NCI-H748 treated with DMSO at 0.1 percent for 48 hours (cell line): ENCODE results near the gene ARHGAP44.

ENCODE experiments used
- DNase-seq: peaks from one replicate; lab custom pipeline; 2025; lab: John Stamatoyannopoulos, UW

Gene ARHGAP44, protein sequence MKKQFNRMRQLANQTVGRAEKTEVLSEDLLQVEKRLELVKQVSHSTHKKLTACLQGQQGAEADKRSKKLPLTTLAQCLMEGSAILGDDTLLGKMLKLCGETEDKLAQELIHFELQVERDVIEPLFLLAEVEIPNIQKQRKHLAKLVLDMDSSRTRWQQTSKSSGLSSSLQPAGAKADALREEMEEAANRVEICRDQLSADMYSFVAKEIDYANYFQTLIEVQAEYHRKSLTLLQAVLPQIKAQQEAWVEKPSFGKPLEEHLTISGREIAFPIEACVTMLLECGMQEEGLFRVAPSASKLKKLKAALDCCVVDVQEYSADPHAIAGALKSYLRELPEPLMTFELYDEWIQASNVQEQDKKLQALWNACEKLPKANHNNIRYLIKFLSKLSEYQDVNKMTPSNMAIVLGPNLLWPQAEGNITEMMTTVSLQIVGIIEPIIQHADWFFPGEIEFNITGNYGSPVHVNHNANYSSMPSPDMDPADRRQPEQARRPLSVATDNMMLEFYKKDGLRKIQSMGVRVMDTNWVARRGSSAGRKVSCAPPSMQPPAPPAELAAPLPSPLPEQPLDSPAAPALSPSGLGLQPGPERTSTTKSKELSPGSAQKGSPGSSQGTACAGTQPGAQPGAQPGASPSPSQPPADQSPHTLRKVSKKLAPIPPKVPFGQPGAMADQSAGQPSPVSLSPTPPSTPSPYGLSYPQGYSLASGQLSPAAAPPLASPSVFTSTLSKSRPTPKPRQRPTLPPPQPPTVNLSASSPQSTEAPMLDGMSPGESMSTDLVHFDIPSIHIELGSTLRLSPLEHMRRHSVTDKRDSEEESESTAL

DNA sequence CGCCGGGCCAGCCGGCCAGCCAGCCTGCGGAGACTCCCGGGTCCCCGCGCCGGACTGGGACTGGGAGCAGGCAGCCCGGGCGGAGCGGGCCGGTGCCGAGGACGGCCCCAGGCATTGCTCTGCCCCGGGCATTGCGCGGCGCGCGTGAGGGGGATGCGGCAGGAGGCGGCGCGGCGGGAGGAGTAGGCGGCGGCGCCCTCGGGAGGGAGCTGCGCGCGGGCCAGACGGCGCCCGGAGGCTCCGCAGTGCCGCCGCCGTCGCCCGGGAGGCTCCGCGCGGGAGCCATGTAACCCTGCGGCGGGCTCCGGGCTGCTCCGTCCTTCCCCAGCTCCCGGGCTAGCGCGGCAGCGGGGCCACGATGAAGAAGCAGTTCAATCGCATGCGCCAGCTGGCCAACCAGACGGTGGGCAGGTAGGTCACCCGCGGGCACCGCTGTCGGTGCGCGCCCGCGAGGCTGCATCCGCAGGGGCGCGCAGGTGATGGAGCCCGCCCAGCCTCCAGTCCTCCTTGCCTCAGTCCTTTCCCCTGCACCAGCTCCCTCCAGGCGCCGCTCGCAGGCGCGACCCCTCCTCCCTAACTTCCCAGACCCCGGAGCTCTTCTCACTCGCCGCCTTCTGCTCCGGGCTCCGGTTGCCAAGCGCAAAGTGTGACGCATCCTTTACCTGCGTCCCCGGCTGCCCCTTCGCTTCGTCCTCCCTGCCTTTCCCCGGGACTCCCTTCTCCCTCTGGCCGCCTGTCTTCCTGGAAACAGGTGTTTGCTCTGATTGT lies at the start of gene ARHGAP44:
Gene ARHGAP44, plus strand, starts transcription at position 18 of the 768 bp plus-strand sequence. Its CDS starts 341 bp downstream, at position 359.
- peak; percentile 40 for DNase-seq

DNA sequence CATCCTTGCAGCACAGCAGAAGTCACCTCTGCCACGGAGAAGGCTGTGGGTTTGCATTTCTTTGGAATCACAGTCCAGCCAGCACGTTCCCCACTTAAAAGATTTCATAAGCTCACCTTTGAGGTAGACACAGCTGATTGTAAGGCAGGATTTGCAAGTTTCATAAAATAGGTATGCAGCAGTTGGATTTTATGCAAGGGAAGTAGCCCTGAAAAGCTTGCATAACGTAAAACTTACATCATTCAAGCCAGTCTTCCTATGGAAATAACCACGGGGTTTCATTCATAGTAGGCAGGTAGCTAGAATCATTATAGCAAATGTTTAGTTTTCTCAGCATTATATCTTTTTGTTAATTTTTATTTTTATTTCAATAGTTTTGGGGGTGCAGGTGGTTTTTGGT lies 49.8 kb upstream of the ARHGAP44 start:
- DNase-seq: no peak

DNA sequence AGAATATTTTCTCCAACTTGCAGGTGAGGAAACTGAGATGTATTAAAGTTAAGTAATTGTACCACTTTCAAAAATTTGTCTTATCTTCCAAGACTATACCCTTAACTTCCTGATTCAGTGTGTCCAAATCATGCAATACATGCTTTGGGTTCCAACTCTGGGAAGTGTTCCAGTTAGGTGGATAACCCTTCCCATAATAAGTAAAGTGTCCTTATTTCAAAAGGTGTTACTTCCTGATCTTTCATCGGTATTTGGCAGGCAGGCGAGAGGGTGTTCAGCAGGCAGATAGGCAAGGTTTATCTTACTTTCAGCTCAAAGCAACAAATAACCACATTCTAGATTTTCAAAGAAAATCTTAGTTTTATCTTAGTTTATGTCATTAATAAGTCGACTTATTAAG lies 46.3 kb upstream of the ARHGAP44 start:
- no peak for DNase-seq

DNA sequence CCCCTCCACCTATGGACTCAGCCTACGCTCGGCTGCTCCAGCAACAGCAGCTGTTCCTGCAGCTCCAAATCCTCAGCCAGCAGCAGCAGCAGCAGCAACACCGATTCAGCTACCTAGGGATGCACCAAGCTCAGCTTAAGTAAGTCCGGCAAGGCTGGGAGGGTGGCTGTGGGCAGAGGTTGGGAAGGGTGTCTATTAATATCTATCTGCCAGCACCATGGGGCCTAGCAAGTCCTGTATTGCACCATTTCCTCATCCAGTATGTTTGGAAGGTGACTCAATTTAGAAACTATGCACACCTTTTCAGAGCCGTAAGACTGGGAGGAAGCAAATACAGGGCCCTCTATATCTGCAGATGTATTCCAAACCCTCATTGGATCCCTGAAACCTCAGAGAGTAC lies 45.0 kb upstream of the ARHGAP44 start:
- DNase-seq: no peak

DNA sequence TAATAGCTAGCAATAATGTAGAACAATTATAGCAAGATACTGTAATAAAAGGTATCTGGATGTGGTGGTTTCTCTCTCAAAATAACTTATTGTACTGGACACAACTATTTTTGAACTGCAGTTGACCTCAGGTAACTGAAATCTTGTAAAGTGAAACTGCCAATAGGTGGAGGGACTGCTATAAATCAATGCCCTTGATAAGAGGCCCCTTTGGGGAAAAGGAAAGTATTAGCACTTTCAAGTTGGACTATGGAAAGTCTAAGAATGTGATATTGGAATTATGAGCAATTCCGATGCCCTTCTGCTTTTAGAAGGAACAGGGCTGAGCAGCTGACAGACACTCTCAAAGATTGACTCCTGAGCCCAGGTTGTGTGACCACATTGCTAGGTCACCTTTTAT lies 44.5 kb upstream of the ARHGAP44 start:
- no peak for DNase-seq

DNA sequence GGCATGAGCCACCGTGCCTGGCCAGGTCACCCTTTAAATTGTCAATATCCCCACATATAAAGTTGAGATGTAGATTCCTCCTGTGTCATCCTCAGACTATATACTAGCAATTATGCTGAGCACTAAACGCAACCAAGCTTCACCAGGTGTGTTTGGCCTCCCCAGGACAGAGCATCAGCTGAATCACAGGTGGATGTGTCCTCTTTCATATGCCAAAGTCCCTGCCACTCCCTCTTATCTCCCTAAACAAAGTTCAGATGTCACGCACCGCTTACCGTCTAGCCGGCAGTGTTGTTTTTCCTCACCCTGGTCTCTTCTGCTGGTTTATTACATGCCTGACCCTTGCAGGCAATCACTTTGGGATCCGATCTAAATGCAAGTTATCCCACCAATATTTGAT lies 43.8 kb upstream of the ARHGAP44 start:
- no peak for DNase-seq

DNA sequence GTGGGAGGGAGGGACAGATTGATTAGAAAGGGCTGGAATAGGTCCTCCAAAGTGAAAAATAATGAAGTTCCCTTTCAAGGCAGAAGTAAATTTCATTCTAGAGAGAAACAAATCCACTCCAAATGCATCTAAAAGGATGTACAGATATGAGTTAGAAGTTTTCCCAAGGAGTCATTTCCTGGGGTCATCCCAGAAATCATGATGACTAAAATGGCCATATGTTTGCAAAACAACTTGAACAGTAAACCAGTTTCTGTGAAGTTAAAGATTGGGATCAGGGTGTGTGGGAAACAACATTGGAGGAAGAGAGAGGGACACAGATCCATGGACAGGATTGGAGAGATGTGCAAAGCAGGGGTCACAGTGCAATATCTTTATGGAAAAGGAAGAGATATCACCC lies 32.5 kb upstream of the ARHGAP44 start:
- DNase-seq: no peak

DNA sequence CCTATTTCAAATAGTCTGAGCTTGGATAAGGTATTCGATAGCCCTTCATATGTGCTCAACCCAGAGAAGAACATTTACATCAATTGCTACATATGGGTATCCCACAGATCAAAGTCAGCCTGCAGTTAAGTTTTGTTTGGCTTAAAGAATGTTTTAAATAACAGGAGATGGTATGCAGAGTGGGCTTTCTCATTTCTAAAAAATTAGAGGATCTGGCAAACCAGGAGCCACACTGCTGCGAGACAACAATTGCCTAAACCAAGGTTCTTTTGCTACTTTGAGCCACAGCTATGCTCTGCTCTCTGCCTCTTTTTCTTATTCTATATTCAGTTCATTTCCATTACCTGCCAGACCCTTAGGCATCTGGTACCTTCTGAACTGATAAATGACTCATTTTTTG lies 30.2 kb upstream of the ARHGAP44 start:
- no peak for DNase-seq

DNA sequence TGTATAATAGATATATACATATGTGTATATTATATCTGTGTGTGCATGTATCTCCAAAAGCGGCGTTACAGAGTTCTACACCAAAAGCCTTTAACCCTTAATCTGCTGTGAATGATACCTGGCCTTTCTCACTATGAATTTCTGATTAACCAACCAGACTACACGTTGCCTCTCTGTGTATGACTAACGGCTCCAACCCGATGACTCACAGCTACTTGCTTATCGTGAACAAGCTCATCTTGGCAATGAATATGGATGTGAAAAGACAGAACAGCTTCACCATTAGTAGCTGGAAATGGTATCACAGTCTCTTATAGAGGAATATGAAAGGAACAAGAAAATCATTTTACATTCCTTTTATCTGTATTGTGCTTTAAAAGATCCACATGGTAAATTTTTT lies 23.8 kb upstream of the ARHGAP44 start:
- no peak for DNase-seq

DNA sequence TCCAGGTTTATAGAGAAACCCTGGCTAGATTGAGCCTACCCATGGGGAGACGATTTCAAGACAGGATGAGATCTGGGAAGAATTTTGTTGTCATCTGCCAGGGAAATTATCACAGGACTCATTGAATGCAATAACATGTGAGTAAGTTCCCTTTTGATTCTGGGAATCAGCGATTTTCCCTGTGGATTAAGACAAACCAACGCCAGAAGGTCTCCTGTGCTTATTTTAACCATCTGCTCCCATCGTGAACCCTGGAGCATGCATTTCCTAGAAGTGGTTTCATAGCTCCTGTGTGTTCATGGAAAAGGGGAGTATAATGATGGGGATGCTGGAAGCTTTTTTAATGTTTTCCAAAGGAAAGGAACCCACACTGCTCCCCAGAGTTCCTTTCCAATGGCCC lies 21.0 kb upstream of the ARHGAP44 start:
- DNase-seq: no peak

DNA sequence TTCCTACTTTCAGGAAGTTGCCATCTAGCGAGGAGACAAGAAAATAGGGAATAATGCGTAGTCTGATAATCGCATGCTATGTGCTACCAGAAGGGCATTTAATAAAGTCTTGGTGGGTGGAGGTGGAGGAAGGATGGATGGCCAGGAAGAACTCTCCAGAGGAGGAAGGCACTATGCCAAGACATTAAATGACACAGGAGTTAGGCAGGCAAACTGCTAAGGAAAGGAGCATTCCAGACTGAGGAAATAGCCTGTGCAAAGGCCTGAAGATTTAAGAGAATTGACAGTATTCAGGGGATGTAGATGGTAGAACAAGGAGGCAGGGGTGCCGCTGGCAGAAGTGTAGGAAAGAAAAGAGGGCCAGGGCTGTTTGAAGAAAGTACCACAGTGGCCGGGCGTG lies 19.3 kb upstream of the ARHGAP44 start:
- no peak for DNase-seq

DNA sequence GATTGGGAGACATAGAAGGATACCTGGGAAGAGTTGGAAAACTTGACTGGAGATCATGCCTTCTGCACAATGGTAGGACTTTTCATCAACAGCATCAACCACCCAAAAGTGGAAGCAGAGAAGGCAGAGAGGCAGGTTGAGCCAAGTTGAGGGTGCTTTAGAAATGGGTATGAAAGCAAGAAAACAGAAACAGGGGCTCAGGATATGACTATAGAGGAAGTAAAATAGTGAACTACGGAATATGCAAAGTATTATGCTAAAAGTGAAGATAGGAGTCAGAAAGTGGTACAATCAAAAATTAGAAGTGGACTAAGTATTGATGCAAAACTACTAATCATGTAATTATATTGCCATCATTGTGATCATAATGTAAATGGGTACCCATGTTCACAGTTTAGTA lies 16.1 kb upstream of the ARHGAP44 start:
- no peak for DNase-seq

DNA sequence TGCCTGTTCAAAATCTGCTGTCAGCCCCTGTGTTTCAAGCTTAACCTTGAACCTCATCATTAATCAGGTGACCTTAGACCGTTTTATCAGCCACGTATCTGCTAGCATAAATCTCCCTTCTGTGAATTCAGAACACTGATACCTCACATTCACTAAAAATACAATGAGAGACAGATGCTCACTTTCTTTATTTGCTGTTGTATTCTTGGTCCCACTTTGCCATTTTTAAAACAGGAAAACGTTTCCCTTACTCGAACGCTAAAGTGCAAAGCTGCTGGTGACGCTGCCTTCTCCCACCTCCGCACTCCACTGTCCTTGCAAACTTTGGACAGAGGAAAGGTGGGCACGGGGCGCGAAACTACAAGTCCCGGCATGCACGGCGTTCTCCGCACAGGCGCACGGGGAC lies 220 bp upstream of the ARHGAP44 start:
- no peak for DNase-seq

DNA sequence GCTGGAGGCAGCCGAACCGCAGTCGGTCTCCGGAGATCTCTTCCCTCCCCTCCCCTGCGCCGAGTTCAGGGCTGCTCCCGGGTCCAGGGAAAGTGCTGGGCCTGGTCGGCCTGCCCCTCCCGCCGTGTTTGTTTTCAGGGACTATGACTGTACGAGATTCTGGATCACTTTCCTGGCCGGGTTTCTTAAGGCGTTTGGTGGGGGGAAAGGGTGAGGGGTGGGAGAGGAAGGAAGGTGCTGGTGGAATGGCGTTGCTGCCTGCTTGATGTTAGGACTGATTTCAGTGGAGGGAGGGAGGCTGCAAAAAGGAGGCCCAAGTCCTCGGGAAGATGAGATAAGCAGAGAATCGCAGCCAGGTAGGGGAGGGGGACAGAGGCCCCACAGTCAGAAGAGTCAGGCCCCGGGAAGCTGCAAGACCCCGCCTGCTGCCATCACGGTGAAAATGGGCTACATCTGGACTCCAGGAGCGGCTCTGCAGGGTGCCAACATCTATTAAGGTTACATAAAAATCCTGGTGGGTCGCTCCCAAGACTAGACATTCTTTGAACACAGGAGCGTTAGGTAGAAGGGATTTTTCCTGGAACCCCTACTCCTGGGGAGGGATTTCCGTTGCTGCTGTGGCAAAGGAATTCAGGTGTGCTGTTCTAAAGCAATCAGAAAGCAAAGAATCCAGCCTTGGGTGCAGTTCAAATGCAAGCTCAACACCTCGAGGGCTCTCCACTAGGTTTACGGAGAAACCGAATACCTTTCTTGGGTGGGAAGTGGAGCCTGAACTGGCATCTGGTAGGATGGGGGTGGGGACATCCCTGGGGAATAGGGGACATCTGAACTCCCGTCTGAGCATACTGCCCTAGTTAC lies 1.2 kb downstream of the ARHGAP44 start:
- no peak for DNase-seq

DNA sequence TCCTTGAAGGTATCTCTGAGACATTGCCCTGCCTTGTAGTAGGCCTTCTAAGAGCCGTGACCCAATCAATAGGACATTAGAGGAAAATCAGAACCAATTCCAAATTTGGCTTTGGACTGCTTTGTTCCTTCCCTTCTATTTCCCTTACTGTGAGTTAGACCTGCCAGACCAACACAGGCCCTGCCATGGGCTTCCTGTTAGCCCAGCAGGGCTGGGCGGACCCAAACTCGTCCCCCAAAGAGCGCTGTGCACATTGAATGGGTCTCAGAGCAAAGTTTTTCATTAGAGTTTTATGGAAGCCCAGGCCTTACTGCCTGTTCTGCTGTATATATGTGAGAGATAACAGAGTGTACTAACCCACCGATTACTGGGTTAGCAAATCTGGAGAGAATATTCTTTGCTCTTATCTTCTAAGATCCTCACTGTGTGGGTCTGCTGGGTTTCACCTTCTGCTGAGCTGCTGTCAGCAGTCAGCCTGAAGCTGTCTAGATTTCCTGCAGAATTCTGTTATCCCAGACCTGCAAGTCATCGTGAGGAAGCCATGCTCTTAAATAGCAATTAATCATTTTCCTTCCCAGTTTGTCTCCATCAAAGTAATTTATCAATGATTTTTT lies 5.7 kb downstream of the ARHGAP44 start:
- no peak for DNase-seq

DNA sequence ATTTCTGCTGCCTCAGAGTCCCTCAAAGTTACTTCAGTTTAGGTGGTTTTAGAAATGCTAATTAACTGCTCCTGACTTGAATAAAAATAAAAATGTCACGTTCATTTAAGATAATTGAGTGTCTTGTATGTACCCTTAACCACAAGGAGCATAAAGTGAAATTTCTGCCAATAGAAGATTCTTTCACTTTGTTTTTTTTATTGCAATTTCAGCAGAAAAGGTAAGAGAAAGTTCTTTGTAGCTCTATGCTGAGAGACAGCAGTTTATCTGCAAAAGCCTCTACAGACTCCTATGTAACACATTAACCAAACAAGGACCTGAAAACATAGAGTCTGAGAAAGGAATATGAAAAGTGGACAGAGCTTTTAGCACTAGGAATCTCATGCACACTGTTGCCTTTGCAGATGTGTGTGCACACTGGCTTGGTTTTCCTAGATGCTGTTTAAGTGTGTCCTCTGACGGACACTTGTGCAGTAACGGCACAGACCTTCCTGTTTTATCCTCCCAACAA lies 11.6 kb downstream of the ARHGAP44 start:
- DNase-seq: no peak

DNA sequence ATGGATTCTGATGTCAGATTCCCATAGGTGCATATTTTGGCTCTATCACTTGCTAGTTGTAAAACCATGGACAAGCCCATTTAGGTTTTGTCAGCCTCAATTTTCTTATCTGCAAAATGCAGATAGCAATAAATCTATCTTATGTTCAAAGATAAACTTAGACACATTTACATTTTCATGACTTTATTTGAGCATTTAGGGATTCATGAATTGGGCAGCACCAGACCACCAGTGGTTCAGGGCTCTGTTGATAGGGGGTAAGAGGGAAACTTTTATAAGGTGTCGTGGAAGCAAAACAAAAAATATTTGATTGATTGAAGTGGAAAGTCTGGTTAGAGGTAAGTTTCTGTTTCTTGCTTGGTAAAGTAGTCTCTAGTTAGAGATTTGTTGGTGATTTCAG lies 17.3 kb downstream of the ARHGAP44 start:
- DNase-seq: no peak

DNA sequence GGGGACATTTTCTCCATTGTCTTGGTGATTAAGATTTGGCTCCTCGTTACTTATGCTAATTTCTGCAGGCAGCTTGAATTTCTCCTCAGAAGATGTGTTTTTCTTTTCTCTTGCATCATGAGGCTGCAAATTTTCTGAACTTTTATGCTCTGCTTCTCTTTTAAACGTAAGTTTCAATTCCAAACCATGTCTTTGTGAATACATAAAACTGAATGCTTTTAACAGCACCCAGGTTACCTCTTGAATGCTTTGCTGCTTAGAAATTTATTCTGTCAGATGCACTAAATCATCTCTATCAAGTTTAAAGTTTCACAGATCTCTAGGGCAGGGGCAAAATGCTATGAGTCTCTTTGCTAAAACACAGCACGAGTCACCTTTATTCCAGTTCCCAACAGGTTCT lies 19.4 kb downstream of the ARHGAP44 start:
- no peak for DNase-seq

DNA sequence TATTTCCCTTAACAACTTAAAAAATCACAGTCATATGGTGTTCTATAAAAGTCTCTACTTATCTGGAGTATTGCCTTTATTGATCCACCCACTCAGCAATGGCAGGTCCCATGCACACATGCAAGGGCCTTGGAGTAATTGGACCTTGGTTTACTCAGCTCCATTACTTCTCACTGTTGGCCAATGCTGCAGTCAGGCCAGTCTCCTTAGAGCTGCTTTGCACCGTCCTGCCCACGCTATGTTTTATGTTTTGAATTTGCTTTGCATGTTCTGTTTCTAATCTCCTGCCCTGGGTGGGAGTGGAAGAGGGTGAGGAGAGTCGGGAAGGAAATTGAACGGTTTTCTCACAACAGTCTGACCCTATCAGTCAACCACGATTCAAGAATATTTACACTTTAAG lies 23.6 kb downstream of the ARHGAP44 start:
- no peak for DNase-seq

DNA sequence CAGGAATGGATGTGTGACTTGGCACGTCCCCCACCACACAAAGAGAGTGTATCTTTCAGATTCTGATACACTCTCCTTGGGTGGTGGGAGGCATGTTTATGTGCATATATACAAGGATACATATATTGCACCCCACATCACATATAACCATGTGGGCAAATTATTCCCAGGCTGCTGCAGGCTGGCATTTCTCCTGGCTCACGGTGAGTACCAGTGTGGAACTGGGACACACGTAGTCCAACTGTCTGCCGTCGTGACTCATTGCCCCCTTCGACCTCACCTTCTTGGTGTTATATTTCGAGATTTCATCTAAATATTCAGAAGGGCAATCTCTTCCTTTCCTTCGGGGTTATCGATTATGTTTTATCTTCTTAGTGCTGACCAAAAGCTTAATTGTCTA lies 24.4 kb downstream of the ARHGAP44 start:
- DNase-seq: no peak

DNA sequence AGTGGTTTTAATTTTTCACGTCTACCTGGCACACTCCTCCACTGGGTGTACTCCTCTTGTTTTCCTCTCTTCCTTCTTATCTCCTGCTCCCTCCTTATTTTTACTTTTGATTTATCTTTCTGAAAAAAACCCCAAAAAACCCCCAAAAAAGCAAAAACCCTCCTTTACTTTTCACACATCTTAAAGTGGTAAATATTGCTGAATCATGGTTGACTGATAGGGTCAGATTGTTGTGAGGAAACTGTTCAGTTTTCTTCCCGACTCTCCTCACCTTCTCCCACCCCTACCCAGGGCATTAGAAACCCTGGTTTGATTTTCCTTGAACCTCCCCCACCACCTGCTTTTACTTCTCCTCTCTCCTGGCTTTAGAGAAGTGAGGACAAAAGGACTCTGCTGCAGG lies 25.4 kb downstream of the ARHGAP44 start:
- no peak for DNase-seq
